Heart left ventricle (tissue), 16 donors: ENCODE data around the gene SLC9A9. TPM values are rescaled to one million over a fixed set of nuclear protein-coding genes. Genes with fewer than 3 reads are reported as not detected.

Experiments
- ATAC-seq, 4 donors: fragments of 200-7000 bp; cut with Tn5 transposase; one replicate each; pipeline ENCODE4 v1.9.1; 2020 to 2022; ENCODE audit warnings: moderate library complexity in 4 of 4, mild to moderate bottlenecking in 3 of 4, moderate number of reproducible peaks in 1 of 4
- DNase-seq, 5 donors: peaks; one replicate each; pipeline ENCODE4 v3.0.0-alpha.2; 2020
- H3K27ac ChIP-seq, 12 donors: fragments of 200-600 bp; sonication (generic) in 4 of 12; one replicate each; pipeline versions ENCODE4 v1.5.0 to v1.8.0; 2016 to 2022; ENCODE audit warnings: mild to moderate bottlenecking in 2 of 12
- H3K27me3 ChIP-seq, 9 donors: fragments of 200-600 bp; sonication (generic) in 2 of 9; one replicate each; pipeline versions ENCODE4 v1.5.1 to v1.8.0; 2016 to 2022; ENCODE audit warnings: mild to moderate bottlenecking in 3 of 9
- H3K36me3 ChIP-seq, 9 donors: fragments of 200-600 bp; sonication (generic) in 2 of 9; one replicate each; pipeline versions ENCODE4 v1.5.0 to v1.8.0; 2018 to 2022; ENCODE audit warnings: mild to moderate bottlenecking in 2 of 9
- H3K4me1 ChIP-seq, 12 donors: fragments of 200-600 bp; sonication (generic) in 4 of 12; one replicate each; pipeline versions ENCODE4 v1.5.0 to v1.8.0; 2016 to 2022; ENCODE audit warnings: mild to moderate bottlenecking in 3 of 12
- H3K4me3 ChIP-seq, 12 donors: fragments of 200-600 bp; sonication (generic) in 4 of 12; one replicate each; pipeline versions ENCODE4 v1.5.0 to v1.8.0; 2017 to 2022; ENCODE audit warnings: mild to moderate bottlenecking in 9 of 12, moderate library complexity in 4 of 12
- H3K9me3 ChIP-seq, 12 donors: fragments of 200-600 bp; sonication (generic) in 4 of 12; one replicate each; pipeline versions ENCODE4 v1.5.0 to v1.8.0; 2016 to 2022; ENCODE audit warnings: mild to moderate bottlenecking in 1 of 12
- CTCF ChIP-seq, 12 donors: fragments of 200-600 bp; sonication (generic) in 4 of 12; IDR thresholded peaks; one replicate each; pipeline versions ENCODE4 v1.5.0 to v1.8.0; 2018 to 2022; ENCODE audit warnings: antibody characterized with exemption in 12 of 12, mild to moderate bottlenecking in 5 of 12
- POLR2A ChIP-seq, 2 donors: fragments of 450-650 bp; IDR thresholded peaks; one replicate each; pipeline ENCODE4 v1.6.1; 2017; ENCODE audit warnings: antibody characterized with exemption in 2 of 2, mild to moderate bottlenecking in 2 of 2, moderate library complexity in 2 of 2
- WGBS, 4 donors: extraction: QIAGEN DNeasy Blood & Tissue Kit in 2 of 4; methylation state at CpG; one replicate each; pipeline versions ENCODE4 v1.1.5 to v1.1.7; 2013 to 2018; 5-methylcytosine and 5-hydroxymethylcytosine counted together
- intact Hi-C, 10 donors: fragments of 100-400 bp; cut with DNase I; formaldehyde crosslinking; loops; one replicate each; pipeline versions ENCODE4 v1.11.1 to v1.14.2; 2022
- polyA plus RNA-seq, 2 donors: library from polyadenylated mRNA; stranded (reverse); fragments of 200-250 nt; gene quantifications; one replicate each; pipeline ENCODE4 v1.2.3, GENCODE V29; 2013
- total RNA-seq, 9 donors: library from RNA; depleted of rRNA in 2 of 9; stranded (reverse); fragments of >200 nt in 2 of 9; fragmentation: NEBNext Ultra II Directional in 3 of 9; extraction: Animal tissue kit (Norgen Biotek cat#: 25700) in 3 of 9; gene quantifications; one replicate each; pipeline versions ENCODE4 v1.1.0 to v1.2.4, GENCODE V29; 2016 to 2023
- donor health status: ischemic (EF 13 %, LVEDD 7.1; RV severe dilation, severe dysfunction).
- donor health status: healthy with polysubstance abuse.
- donor health status: DM: no; HTN: yes; CAD: no.
- donor health status: DM: no; HTN: no; CAD: no.
- donor health status: ischemic (EF 25% LVEDD 6.9; RV normal size, moderate dysfunction).
- donor health status: ischemic (EF 25% LVEDD 5.7; RV mildly dilated, moderate dysfunction).
- donor health status: healthy.
- donor health status: DM: yes; HTN: yes; CAD: no.
- donor health status: ischemic (EF 35%, LVEDD 5.7; RV mildly dilated, moderate dysfunction).
- donor health status: nonischemic (EF 11% LVEDD 7.7; RV severe dilation, severe dysfunction).
- donor health status: DM: yes; HTN: yes; CAD: no.
- donor health status: PGD.
- donor health status: ischemic (EF 29% LVEDD 5.4; RV normal size, mild dysfunction).
- donor health status: nonischemic (EF 23%, LVEDD 6.1; RV moderate dilation, normal function).

SLC9A9 gene
- total and polyA plus RNA-seq, 11 donors = 0.76 to 17.5 (median 3.3) TPM

GRCh38 chr3:143266927-143267326 lies 581.3 kb downstream of the SLC9A9 start:
- Histone ChIP-seq H3K36me3 (peaks cover 0 to 12% (median 0%) of the 10 kb centered on the region in 9 donors), H3K27ac (no peak overlapping the region), H3K4me1 (peaks cover 0 to 3% (median 0%) of the 10 kb centered on the region in 12 donors), H3K27me3 (no peaks in the 10 kb centered on the region), H3K9me3 (no peaks in the 10 kb centered on the region), H3K4me3 (no peak overlapping the region)
- DNase-seq = no peak
- no peak for TF ChIP-seq POLR2A (IDR thresholded peaks at IDR 0.05)
- TF ChIP-seq CTCF (IDR thresholded peaks at IDR 0.05) = no peak
- no peak for ATAC-seq
- intact Hi-C loops = no loop called here

GRCh38 chr3:143266511-143266910 lies 581.8 kb downstream of the SLC9A9 start:
- TF ChIP-seq CTCF (IDR thresholded peaks at IDR 0.05) (no peak), POLR2A (IDR thresholded peaks at IDR 0.05) (no peak)
- intact Hi-C loops = no loop called here
- 52 to 76% (median 64%) methylated on average over 2 of the region's 2 CpGs for WGBS, 4 donors
- H3K36me3 ChIP-seq = peaks cover 0 to 12% (median 0%) of the 10 kb centered on the region in 9 donors
- H3K4me1 ChIP-seq = peaks cover 0 to 3% (median 0%) of the 10 kb centered on the region in 12 donors
- H3K27ac ChIP-seq = no peak overlapping the region
- no peaks in the 10 kb centered on the region for H3K27me3 ChIP-seq
- ATAC-seq = peak in 2 of 4 donors; percentile 20 to 29
- no peak for DNase-seq
- no peak overlapping the region for H3K4me3 ChIP-seq
- no peaks in the 10 kb centered on the region for H3K9me3 ChIP-seq

GRCh38 chr3:143265501-143266070 lies 582.7 kb downstream of the SLC9A9 start:
- Histone ChIP-seq H3K27ac (no peak overlapping the region), H3K27me3 (no peaks in the 10 kb centered on the region), H3K4me3 (no peak overlapping the region), H3K4me1 (peaks cover 0 to 3% (median 0%) of the 10 kb centered on the region in 12 donors), H3K36me3 (peaks cover 0 to 12% (median 0%) of the 10 kb centered on the region in 9 donors), H3K9me3 (no peaks in the 10 kb centered on the region)
- WGBS, 4 donors = 91 to 94% (median 91%) methylated on average over 7 of the region's 7 CpGs
- ATAC-seq = no peak
- intact Hi-C loops = no loop called here
- TF ChIP-seq CTCF (IDR thresholded peaks at IDR 0.05) (no peak), POLR2A (IDR thresholded peaks at IDR 0.05) (no peak)
- no peak for DNase-seq

- no peak for TF ChIP-seq POLR2A (IDR thresholded peaks at IDR 0.05)
- no peak for TF ChIP-seq CTCF (IDR thresholded peaks at IDR 0.05)
- DNase-seq (no peak), ATAC-seq (no peak)
- Histone ChIP-seq H3K4me3 (no peak overlapping the region), H3K27ac (no peak overlapping the region), H3K4me1 (peaks cover 0 to 3% (median 0%) of the 10 kb centered on the region in 12 donors), H3K36me3 (peaks cover 0 to 12% (median 0%) of the 10 kb centered on the region in 9 donors), H3K9me3 (no peaks in the 10 kb centered on the region), H3K27me3 (no peaks in the 10 kb centered on the region)
- 72 to 96% (median 78%) methylated on average over 5 of the region's 5 CpGs for WGBS, 4 donors
- intact Hi-C loops = no loop called here
Measured at GRCh38 chr3:143263852-143264513, 584.3 kb downstream of the SLC9A9 start.
